NCI-H187 (cell line): ENCODE measurements around the gene PRUNE2.

Experiments
- DNase-seq, 2 experiments: peaks; one replicate each; lab custom pipeline; 2025; lab: John Stamatoyannopoulos, UW

PRUNE2 gene

DNA sequence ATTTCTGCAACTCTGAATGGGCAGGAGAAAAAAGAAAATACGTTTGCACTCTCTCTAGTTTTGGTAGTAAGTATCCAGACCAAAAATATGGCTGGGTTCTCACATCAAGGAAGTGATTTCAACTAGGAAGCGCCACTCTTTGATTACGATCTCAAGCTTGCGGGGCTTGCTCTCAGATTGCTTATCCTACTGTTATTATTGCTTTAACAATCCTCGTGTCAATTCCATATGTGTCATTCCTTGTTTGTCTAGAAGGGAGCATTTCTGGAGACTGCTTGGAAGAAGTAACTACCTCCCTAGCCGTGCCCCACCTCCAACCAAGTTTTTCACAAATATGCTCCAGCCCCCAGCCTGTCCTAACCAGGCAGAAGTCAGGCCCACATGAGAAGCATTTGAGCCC, 3.5 kb downstream of the PRUNE2 start:
- DNase-seq: no peak

DNA sequence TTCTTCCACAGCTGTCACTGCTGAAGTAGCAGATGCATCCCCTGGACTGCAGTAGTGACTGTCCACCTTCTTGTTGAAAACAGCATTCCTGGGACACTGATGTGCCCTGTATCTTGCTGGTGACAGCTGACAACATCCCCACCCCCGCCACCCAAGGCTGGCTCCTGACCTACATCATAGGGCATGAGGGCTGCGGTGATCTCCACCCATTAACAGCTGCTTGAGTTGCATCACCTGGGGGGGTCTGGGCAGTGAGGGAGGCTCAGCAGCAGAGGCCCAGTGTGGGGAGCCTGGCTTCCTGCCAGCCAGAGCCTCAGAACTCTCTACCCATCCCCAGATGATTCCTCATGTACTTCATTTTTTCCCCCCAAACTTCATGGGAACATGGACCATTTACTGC, 4.1 kb downstream of the PRUNE2 start:
- DNase-seq: no peak

DNA sequence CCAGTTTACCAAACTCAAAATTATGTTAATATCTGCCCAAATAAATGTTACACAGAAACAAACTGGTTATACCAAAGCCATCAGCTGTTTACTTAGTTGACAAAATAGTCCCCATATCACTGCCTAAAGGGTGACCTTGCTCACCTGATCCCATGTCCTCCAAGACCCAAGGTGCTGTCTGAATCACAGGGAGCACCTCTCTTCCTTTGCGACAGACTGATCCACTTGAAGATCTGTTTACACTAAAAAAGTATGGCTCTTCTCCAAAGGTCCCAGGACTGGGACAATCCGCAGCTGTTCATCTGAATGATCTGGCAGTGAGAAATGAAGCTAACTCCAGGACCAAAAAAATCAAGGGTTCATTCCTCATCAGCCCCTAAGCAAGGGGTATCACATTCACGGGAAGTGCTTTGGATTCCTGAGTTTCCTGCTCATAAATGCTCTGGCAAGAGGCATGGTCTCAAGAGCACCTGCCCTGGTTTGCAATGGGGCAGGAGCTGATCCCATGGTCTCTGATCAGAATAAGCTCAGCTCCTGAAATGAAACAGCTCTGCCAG, 5.0 kb downstream of the PRUNE2 start:
- no peak for DNase-seq

DNA sequence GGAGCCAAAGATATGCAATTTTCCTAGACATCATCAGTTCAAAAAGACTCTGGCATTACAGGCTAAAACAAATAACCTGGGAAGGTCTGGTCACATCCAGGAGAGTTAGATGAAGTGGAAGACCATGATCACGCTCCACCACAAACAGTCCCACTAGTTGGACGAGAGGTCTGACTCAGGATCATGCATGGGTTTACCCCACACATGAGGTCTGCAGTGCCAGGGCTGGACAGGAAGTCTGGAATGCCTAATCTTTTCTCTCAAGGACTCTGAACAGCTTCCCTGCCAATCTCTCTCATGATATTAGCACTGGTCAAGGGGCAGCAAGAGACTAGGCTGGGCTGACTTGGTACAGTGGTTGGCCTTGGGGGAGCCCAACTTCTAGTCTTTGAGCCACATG, 7.1 kb downstream of the PRUNE2 start:
- no peak for DNase-seq

DNA sequence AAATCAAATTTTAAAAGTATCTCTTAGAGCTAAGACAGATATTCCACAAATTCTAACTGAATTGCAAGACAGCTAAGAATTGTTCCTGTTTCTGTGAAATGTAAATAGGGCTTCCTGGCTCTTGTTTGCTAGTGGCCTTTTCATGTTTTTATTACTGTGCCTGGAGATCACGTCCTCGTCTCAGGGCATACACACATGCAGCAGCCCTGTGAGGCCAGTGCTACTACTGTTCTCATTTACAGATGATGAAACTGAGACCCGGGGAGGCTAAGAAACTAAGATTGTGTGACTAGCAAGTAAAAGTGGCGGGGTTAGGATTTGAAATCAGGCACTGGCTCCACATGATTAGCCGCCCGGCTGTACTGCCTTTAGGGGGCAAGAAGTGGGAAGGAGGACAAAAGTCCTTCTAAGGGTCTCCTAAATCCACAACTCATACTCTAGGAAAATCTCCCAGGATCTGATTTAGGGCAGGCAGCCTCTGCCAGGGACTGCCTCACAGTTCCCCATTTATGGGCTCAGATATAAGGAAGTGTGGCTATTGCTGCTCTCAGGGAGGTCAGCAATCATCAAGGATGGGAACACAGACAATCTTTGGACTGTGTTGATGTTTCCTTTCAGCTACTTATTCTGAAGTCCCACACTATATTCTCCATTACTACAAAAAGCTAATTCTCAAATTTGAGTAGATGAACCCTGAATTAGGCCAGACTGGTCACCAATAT, 7.9 kb downstream of the PRUNE2 start:
- DNase-seq: no peak

DNA sequence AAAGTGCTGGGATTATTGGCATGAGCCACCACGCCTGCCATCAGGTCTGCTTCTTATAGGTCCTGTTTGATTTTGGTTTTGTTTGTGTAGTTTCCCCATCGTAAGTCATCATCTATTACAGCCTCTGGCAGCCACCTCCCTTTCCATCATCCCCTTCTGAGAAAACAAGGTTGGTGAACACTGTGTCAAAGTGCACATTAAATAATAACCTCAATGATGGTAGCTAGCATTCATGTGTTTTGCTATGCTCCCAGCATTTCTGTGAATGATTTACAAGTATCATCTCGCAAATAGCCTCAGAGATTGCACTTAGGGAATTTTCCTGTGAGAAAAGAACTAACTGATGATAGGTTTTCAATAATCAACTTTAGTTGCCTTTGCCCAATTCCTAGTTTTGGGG, 9.9 kb downstream of the PRUNE2 start:
- no peak for DNase-seq

DNA sequence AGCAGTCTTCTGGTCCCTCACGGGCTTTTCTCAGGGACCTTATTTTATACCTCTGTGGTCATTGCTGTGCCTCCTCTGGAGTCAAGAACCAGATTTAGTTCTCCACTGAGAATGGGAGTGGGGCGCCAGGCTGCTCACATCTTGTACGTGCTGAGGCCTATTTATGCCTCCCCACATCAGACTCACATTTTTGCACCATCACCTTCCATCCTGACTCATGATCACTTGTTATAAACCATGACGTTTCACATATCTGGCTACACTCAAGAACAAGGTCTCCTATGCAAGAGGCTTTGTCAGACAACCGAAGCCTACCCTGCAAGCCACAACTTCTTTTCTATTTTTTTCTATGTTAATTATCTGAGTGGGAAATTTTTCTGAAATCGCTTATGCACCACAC, 10.7 kb downstream of the PRUNE2 start:
- no peak for DNase-seq

DNA sequence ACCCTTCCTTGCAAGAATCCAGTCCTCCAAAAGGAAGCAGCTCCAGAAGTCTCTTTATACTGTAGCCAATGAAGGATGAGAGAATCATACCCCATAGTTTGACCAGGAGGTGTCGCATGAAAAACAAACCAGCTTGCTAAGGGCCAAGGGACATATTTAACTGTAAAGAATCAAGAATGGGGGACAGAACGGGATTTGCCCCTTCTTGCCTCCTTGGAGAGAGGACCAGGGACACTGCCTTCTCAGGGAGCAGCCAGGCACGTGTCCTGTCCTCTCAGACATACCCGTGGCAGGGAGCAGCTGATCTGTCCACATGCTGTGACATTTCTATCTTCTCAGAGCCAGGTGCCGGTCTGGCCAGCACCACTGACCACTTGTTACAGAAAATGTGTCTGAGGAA, 11.7 kb downstream of the PRUNE2 start:
- no peak for DNase-seq

DNA sequence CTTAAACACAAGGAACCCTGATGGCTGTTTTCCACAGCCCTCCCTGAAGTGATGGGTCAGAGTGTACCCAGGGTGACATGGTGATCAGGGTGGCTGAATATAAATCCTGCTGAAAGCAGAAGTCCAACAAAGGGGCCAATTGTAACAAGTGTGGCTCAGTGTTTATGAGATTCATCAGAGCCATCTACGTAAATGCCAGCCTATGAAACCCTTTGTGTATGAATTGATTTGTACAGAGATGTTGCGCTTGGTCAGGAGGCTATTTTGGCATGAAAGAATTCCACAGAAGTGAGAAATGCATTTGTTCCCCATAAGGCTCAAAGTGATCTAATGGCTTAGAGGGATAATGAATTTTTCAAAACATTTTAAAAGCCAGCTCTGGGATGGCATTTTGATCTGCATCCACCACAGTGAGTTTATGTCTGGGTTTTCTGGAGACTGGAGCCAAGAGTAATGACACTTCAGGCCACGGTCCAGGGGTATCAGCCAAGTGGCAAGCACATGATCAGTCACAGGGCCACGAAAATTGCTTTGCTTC, 12.4 kb downstream of the PRUNE2 start:
- DNase-seq: no peak

DNA sequence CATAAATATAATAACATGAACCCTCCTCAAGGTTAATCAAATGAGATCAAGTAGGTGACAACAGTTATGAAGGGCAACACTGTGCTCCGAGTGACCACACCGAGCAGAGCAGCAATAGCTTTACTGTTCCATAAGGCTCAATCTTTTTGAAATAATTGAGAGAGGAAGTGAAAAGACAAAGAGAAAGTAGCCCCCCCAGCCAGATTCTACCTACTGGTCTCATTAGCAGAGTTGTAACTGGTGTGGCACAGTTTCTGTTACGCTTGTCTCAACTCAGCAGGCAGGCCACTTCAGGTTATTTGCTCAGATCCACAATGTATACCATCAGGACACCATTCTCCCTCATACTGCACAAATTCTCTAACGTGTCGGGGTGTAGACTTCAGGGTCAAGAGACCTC, 14.0 kb downstream of the PRUNE2 start:
- DNase-seq: no peak

DNA sequence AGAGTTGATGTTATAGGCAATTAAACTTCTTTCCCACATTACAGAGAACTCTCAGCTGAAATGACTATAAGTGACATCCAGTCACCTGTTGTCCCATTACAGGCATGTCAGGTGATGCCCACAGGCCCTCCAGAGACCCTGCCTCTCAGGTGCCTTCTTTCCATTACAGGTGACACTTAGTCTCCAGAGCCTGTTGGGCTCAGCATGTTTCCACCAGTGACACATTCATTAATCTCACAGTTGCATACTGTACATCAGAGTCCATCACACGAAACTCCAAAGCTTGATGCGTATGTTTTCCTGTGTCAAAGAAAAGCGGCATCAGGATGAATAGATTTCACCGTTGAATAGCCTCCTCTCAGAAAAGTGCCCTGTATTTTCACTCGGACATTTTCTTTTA, 14.6 kb downstream of the PRUNE2 start:
- no peak for DNase-seq

DNA sequence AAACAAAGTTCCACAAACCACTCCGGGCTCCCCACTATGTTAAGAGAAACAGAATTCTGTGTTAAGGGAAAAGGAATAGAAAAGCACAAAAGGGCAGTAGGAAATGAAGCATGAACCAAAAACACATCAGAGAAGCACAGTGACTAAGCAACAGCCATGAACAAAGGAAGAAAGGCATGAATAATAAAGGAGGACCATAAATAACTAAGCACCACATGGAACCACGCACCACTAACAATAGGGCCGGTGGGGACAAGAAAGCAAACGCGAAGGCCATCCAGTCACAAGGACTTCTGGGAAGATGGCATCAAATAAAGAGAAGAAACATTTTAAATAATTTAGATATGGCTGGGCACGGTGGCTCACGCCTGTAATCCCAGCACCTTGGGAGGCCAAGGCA, 18.0 kb downstream of the PRUNE2 start:
- no peak for DNase-seq

DNA sequence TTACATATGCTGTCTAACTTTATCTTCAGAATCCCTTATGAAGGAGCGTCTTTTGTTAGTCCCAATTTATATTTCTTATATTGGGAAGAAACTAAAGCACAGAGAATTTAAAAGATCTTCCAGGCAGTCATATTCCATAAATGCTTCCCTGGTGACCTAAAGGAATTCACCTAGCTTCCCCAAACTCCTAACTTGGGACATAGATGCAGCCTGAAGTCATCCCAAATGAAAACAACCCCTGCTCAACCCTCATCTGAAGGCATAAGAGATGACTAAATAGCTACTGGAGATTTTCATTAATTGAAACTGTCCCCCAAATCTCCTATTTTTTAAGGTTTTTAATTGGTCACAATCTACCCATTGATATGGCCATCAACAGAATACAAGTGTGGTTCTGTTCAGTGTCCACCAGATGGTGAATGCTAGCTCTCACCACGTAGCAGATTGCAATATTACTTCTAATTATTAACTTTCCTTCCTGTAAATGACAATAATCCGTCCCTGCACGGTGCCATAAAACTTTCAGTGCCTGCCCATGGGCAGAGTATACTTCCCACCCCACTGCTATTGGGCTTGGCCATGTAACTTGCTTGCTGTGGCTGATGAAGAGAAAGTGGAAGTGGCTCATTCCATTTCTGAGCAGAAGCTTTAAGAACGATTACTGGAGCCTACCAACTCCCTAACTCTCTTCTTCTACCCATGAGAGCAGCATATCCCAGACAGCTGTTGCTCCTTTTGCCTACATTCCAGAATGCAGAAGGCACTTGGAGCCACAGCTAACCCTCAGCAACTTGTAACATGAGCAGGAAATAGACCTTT, 18.7 kb downstream of the PRUNE2 start:
- no peak for DNase-seq

DNA sequence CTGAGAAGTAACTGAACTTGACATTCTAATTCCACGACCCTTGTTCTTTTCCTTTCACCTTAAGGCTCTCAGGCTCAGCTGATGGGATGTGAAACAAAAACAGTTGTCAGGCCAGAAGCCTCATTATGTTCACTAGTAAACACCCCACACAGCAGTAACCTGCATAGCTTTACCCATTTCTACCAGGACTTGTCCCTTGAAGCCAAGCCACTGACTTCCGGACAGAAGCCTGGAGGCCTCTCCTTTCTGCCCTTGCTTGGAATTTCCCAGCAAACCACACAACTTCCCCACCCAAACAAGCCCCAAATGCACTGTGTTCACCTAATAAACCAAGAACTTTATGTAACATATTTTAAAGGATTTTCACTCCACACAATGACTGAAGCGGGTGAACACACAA, 19.6 kb downstream of the PRUNE2 start:
- DNase-seq: no peak

DNA sequence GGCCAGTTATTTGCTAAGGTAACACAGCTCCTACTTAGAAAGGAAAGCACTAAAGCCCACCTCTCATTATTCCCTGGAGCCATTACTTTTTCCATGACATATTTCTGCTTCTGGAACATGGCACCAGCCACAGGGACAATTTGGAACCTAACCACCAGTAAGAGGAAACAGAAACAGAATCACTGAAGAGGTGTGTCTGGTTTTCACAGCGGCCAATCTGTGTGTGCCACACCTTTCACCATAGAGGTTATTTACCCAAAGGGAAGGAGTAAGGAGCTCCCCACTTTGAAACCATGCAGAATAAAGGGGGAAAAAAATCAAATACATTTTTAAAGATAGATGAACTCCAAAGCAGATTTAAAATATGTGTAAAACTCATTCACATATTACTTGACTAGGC, 21.1 kb downstream of the PRUNE2 start:
- DNase-seq: no peak

DNA sequence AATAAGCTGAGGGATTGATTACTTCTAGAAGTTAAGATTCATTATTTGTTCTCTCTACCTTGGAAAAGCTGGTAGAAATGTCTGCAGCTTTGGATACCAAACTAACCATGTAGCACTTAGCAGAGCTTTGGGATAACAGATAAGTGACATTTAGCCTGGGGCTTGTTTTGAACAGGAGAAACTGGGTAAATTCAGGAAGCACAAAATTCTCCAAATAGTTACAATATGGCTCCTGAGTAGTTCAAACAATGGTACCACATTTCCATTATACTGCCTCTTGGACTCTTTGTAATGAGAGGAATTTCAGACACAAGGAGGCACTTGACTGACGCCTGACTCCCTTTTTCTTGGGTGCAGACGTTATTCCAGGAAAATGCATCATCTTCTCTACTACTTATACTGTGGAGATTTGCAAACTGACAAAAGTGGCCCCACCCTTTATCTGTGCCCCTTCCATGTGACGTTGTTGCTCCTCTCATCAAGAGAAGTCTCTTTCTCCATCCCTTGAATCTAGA, 22.5 kb downstream of the PRUNE2 start:
- no peak for DNase-seq

DNA sequence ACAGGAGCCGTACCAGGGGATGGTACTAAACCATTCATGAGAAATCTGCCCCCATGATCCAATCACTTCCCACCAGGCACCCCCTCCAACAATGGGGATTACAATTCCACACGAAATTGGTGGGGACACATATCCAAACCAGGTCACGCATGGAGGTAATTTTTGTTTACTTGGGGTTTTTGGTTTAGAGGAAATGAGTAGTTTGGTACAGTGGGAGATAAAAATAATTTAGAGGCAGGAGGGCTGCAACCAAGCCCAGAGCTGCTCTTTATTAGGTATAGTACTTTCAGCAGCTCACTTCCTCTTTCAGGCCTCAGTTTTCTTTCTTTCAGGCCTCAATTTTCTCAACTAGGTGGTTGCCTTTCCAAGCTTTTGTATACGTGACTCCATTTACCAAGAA, 23.2 kb downstream of the PRUNE2 start:
- DNase-seq: no peak

DNA sequence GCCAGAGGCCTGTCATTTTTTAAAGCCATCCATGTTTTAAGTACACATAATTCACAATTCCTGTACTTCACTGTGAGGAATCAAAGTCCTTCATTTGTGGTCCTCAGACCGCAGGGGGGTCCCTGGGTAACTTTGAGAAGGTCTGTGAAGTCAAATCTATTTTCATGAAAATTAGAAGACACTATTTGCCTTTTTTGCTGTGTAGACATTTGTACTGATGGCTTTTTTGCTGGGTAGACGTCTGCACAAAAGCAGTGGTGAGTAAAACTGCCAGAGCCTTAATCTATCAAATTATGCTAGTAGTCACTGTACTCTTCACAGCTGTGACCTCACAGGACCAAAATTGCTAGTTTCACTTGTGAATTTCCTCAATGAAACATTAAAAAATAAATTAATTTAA, 25.7 kb downstream of the PRUNE2 start:
- DNase-seq: no peak

DNA sequence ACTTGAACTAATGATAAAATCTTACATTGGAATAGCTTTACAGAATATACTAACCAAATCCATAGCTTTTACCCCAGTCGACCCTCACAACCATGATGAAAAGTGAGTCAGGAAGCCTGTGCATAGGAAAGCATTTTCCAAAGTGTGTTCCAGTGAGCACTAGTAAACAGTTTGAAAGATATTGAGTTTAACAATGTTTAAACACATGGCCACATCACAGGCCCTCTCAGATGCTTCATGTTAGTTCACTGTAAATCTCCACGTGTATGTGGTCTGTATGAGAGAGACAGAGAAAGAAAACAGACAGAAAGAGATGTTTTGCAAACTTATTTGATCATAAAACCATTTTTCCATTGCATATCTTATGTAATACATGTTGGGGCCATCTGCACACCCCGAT, 27.0 kb downstream of the PRUNE2 start:
- DNase-seq: no peak

DNA sequence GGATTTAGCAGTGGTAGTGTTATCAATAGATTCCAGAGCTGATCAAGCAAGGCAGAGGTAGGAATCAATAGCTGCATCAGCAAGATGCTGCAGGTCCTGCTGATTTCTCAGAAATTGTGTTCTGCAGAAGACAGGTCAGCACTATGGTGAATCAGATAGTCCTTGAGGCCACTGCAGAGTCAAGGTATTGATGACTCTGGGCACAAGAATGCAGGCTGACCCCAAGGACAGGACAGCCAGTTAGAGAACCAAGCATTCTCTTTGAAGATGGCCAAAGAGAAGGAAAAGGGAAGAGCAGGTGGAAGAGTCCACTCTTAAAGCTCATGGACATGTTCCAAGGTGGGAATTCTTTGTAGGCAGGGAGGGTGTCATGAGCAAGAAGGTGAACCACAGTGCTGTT, 28.0 kb downstream of the PRUNE2 start:
- no peak for DNase-seq

DNA sequence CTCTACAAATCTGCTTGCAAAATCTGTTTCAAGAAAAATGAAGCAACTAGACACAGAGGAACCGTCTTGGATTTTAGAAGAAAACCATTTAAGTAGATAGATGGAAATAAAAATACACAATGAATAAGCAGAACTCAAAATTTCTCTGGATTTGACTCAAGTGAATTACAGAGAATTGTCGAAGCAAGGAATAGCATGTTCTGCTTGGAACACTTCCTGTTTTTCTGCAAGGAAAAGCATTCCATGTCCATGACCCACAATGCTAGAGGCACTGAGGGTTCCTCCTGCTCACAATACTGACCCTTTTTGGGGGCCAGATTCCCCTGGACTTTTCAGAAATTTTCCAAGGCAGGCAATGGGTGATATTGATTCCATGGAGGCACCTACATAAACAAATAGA, 29.8 kb downstream of the PRUNE2 start:
- no peak for DNase-seq

DNA sequence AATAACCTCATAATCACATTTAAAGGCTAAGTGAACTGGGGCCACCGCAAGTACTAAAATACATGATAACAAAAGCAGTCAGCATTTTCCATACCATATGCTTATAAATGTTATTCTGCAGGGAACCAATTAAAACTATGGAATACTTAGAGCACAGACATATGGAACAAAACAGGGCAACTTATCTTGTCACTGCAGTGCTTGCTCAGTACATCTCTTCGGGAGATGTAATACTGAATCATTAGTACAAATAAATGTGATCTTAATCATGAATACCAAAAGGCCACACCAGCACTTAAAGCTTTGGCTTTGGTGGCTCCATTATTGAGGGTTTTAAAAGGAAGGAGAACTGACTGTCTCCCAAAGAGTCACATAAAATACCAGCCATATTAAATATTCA, 32.1 kb downstream of the PRUNE2 start:
- DNase-seq: no peak
